Hepatocyte (in vitro differentiated cells): Measurements from ENCODE around the gene EPGN. TPM values are rescaled to one million over a fixed set of nuclear protein-coding genes. Genes with fewer than 3 reads are reported as not detected.
A peak's percentile ranks its signal among the peaks of the same experiment; 100 is the strongest.

Source experiments
- DNase-seq: peaks from one replicate; pipeline ENCODE4 v3.0.0-alpha.2; 2016; ENCODE audit warnings: low spot score
- H2AFZ ChIP-seq: fragments of 200-600 bp; sonication (generic); 2 replicates; pipeline ENCODE4 v1.6.0; 2016; ENCODE audit warnings: antibody characterized with exemption, mild to moderate bottlenecking
- H3K27ac ChIP-seq: fragments of 200-600 bp; sonication (generic); 2 replicates; pipeline ENCODE4 v1.5.1; 2016; ENCODE audit warnings: mild to moderate bottlenecking
- H3K27me3 ChIP-seq: fragments of 200-600 bp; sonication (generic); 2 replicates; pipeline ENCODE4 v1.6.1; 2016
- H3K36me3 ChIP-seq: fragments of 200-600 bp; sonication (generic); replicated peaks from 2 replicates; pipeline ENCODE4 v1.5.1; 2016; ENCODE audit warnings: low read depth; ENCODE audit not compliant: insufficient read depth
- H3K4me1 ChIP-seq: fragments of 200-600 bp; sonication (generic); 2 replicates; pipeline ENCODE4 v1.5.1; 2016; ENCODE audit warnings: mild to moderate bottlenecking, moderate library complexity; ENCODE audit not compliant: insufficient read depth
- H3K4me2 ChIP-seq: fragments of 200-600 bp; sonication (generic); 2 replicates; pipeline ENCODE4 v1.6.0; 2016
- H3K4me3 ChIP-seq: fragments of 200-600 bp; sonication (generic); 2 replicates; pipeline ENCODE4 v1.5.1; 2016; ENCODE audit warnings: mild to moderate bottlenecking
- H3K79me2 ChIP-seq: fragments of 200-600 bp; sonication (generic); 2 replicates; pipeline ENCODE4 v1.6.0; 2017; ENCODE audit warnings: mild to moderate bottlenecking
- H3K9me2 ChIP-seq: fragments of 200-600 bp; sonication (generic); replicated peaks from 2 replicates; pipeline ENCODE4 v1.6.0; 2017; ENCODE audit warnings: mild to moderate bottlenecking; ENCODE audit not compliant: insufficient read depth
- H3K9me3 ChIP-seq: fragments of 200-600 bp; sonication (generic); 2 replicates; pipeline ENCODE4 v1.5.1; 2016; ENCODE audit warnings: low read depth, mild to moderate bottlenecking
- H4K20me1 ChIP-seq: fragments of 200-600 bp; sonication (generic); 2 replicates; pipeline ENCODE4 v1.6.0; 2016; ENCODE audit warnings: mild to moderate bottlenecking; ENCODE audit not compliant: insufficient read depth, poor library complexity, severe bottlenecking
- EZH2 ChIP-seq: fragments of 200-600 bp; sonication (generic); IDR thresholded peaks from 2 replicates; pipeline ENCODE4 v1.6.1; 2016; ENCODE audit warnings: antibody characterized with exemption, mild to moderate bottlenecking, borderline replicate concordance
- EZH2phosphoT487 ChIP-seq: fragments of 200-600 bp; sonication (generic); IDR thresholded peaks from one replicate; pipeline ENCODE4 v1.6.1; 2018; ENCODE audit warnings: antibody characterized with exemption, mild to moderate bottlenecking, low read depth, moderate library complexity; ENCODE audit not compliant: unreplicated experiment, severe bottlenecking
- polyA plus RNA-seq: library from polyadenylated mRNA; unstranded; fragments of >200 nt; fragmentation: Nextera tagmentation; extraction: Ambion mirVana; gene quantifications from 2 replicates; pipeline ENCODE4 v1.2.1, GENCODE V29; 2016
- total RNA-seq: library from RNA; depleted of rRNA; stranded (reverse); fragments of >200 nt; gene quantifications from 2 replicates; pipeline ENCODE4 v1.2.3, GENCODE V29; 2014
- TF ChIP-seq, protein P1 (sequence below): fragments of 200-600 bp; sonication (generic); IDR thresholded peaks from 2 replicates; pipeline ENCODE4 v1.5.1; 2016; ENCODE audit warnings: antibody characterized with exemption, mild to moderate bottlenecking; ENCODE audit not compliant: poor library complexity

The EPGN gene
- total and polyA plus RNA-seq, 2 experiments from 2014 or later, result 0.24 to 1.2 TPM

DNA sequence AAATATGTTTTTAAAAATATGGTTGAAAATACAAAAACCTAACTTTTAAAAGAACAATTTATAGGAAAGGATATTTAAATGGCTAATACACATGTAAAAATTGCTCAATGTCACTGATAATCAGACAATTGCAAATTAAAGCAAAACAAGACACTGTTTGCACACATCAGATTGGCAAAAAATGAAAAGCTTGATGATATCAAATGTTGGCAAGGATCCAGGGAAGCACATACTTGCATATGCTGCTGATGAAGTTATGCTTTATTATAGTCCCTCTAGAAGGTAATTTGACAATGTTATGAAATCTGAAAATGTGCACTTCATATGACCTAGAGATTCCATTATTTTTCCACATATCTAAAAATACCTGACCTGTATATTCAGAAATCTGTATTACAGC, 45.7 kb upstream of the EPGN start:
- no peak overlapping the region for H2AFZ ChIP-seq
- H3K9me2 ChIP-seq, result no peaks in the 10 kb centered on the region
- no peaks in the 10 kb centered on the region for H3K4me1 ChIP-seq
- no peak overlapping the region for H3K4me2 ChIP-seq
- no peaks in the 10 kb centered on the region for H3K36me3 ChIP-seq
- TF ChIP-seq, protein P1, sequence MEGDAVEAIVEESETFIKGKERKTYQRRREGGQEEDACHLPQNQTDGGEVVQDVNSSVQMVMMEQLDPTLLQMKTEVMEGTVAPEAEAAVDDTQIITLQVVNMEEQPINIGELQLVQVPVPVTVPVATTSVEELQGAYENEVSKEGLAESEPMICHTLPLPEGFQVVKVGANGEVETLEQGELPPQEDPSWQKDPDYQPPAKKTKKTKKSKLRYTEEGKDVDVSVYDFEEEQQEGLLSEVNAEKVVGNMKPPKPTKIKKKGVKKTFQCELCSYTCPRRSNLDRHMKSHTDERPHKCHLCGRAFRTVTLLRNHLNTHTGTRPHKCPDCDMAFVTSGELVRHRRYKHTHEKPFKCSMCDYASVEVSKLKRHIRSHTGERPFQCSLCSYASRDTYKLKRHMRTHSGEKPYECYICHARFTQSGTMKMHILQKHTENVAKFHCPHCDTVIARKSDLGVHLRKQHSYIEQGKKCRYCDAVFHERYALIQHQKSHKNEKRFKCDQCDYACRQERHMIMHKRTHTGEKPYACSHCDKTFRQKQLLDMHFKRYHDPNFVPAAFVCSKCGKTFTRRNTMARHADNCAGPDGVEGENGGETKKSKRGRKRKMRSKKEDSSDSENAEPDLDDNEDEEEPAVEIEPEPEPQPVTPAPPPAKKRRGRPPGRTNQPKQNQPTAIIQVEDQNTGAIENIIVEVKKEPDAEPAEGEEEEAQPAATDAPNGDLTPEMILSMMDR, result no peak
- TF ChIP-seq EZH2, result no peak
- no peak for TF ChIP-seq EZH2phosphoT487
- no peak overlapping the region for H3K4me3 ChIP-seq
- no peaks in the 10 kb centered on the region for H3K27me3 ChIP-seq
- no peaks in the 10 kb centered on the region for H4K20me1 ChIP-seq
- no peaks in the 10 kb centered on the region for H3K79me2 ChIP-seq
- H3K27ac ChIP-seq, result no peak overlapping the region
- no peak for DNase-seq
- no peaks in the 10 kb centered on the region for H3K9me3 ChIP-seq

DNA sequence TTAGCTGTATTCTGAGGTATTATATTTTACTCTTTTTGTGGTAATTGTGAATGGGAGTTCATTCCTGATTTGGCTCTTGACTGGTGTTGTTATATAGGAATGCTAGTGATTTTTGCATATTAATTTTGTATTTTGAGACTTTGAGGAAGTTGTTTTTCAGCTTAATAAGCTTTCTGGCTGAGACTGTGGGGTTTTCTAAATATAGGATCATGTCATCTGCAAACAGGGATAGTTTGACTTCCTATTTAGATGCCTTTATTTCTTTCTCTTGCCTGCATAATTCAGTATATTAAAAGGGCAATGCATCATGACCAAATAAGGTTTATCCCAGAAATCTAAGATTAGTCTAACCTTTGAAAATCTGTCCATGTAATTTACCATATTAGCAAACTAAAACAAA, 44.7 kb upstream of the EPGN start:
- H3K4me1 ChIP-seq, result no peaks in the 10 kb centered on the region

DNA sequence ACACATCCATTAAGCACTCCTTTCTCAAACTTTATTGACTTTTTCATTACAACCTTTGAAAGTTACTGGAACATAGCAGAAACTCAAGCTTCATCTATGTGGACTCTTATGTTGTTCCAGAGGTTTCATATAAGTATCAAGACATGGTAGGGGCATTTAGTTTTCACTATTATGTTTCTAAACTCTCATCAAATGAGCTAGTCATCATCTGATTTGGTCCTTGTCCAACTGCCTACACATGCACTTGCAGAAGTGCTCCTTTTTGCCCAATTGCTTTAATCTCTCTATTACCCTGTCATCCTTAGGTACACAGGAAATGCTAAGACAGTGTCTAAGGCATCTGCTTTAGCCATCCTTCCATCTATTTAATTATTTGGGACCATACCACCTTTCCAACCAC, 42.2 kb upstream of the EPGN start:
- H3K27me3 ChIP-seq, result no peaks in the 10 kb centered on the region
- no peaks in the 10 kb centered on the region for H3K4me1 ChIP-seq
- TF ChIP-seq EZH2 (no peak), EZH2phosphoT487 (no peak)
- TF ChIP-seq, protein P1, result no peak
- no peaks in the 10 kb centered on the region for H3K79me2 ChIP-seq
- no peak overlapping the region for H2AFZ ChIP-seq
- H3K9me2 ChIP-seq, result no peaks in the 10 kb centered on the region
- no peak for DNase-seq
- no peaks in the 10 kb centered on the region for H3K9me3 ChIP-seq
- H3K4me2 ChIP-seq, result no peak overlapping the region
- H3K27ac ChIP-seq, result no peak overlapping the region
- H3K36me3 ChIP-seq, result no peaks in the 10 kb centered on the region
- H3K4me3 ChIP-seq, result no peak overlapping the region
- no peaks in the 10 kb centered on the region for H4K20me1 ChIP-seq

More for the DNA sequence above, 44.7 kb upstream of the EPGN start:
- DNase-seq, result no peak
- Histone ChIP-seq H2AFZ (no peak overlapping the region), H3K4me2 (no peak overlapping the region), H3K27me3 (no peaks in the 10 kb centered on the region), H4K20me1 (no peaks in the 10 kb centered on the region), H3K79me2 (no peaks in the 10 kb centered on the region), H3K4me3 (no peak overlapping the region), H3K9me3 (no peaks in the 10 kb centered on the region), H3K9me2 (no peaks in the 10 kb centered on the region), H3K36me3 (no peaks in the 10 kb centered on the region), H3K27ac (no peak overlapping the region)
- TF ChIP-seq EZH2phosphoT487 (no peak), EZH2 (no peak)
- TF ChIP-seq, protein P1, result no peak

DNA sequence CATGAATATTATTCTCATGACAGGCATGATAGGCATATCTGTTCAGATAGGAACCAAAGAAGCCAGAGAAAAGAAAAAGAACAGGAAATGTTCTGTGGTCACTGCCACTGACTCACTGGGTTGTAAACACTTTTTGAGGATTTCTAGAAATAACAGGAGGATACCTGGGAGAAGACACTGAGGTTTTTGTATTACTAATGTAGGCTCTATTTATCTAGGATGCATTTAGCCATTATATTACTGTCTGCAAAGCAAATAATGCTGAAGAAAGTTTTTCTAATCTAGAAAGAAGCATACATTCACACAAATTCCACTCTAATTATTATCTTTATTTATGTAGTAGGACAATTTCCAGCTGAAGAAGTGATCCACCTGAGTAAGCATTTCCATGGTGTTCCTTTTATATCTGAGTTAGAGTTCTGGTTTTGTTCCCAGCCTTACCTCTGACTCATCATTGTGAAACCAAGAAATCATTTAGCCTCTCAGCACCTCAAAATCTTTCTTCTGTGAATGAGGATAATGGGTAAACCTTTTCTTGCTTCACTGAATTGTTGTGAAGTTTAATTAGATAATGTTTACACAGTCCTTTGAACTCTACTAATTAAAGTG, 40.2 kb upstream of the EPGN start:
- Histone ChIP-seq H3K4me1 (no peaks in the 10 kb centered on the region), H3K9me2 (no peaks in the 10 kb centered on the region), H3K27ac (peak overlapping the region; percentile 1), H3K9me3 (no peaks in the 10 kb centered on the region), H3K4me3 (no peak overlapping the region), H3K27me3 (no peaks in the 10 kb centered on the region), H4K20me1 (no peaks in the 10 kb centered on the region), H2AFZ (no peak overlapping the region), H3K4me2 (no peak overlapping the region), H3K79me2 (no peaks in the 10 kb centered on the region), H3K36me3 (no peaks in the 10 kb centered on the region)
- TF ChIP-seq EZH2 (no peak), EZH2phosphoT487 (no peak)
- TF ChIP-seq, protein P1, result no peak
- DNase-seq, result peak; percentile 12
